C4-2B (cell line): ENCODE data around the gene NEGR1.

ENCODE experiments used
- H3K27ac ChIP-seq: fragments of 450-650 bp; 2 replicates; pipeline ENCODE4 v1.5.1; 2017
- CTCF ChIP-seq: fragments of 450-650 bp; conservative IDR thresholded peaks from 2 replicates; pipeline ENCODE4 v1.5.1; 2017; ENCODE audit warnings: mild to moderate bottlenecking
- ZFX ChIP-seq: fragments of 450-650 bp; IDR thresholded peaks from 2 replicates; pipeline ENCODE4 v1.6.1; 2017

Gene NEGR1

DNA sequence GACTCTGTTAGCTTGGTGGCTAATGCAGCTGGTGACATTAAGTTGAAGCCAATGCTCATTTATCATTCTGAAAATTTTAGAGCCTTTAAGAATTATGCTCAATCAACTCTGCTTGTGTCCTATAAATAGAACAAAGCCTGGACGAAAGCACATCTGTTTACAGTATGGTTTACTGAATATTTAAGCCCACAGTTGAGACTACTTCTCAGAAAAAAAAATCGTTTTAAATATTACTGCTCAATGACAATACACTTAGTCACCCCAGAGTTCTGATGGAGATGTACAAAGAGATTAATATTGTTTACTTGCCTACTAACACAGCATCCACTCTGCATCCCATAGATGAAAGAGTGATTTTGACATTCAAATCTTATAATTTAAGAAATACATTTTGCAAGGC, 79.6 kb downstream of the NEGR1 start:
- H3K27ac ChIP-seq, result no peak overlapping the region
- TF ChIP-seq ZFX (no peak), CTCF (no peak)

- H3K27ac ChIP-seq, result no peak overlapping the region
- TF ChIP-seq ZFX, result no peak
Observed at GRCh38 chr1:72197786-72198185, 84.6 kb downstream of the NEGR1 start.

DNA sequence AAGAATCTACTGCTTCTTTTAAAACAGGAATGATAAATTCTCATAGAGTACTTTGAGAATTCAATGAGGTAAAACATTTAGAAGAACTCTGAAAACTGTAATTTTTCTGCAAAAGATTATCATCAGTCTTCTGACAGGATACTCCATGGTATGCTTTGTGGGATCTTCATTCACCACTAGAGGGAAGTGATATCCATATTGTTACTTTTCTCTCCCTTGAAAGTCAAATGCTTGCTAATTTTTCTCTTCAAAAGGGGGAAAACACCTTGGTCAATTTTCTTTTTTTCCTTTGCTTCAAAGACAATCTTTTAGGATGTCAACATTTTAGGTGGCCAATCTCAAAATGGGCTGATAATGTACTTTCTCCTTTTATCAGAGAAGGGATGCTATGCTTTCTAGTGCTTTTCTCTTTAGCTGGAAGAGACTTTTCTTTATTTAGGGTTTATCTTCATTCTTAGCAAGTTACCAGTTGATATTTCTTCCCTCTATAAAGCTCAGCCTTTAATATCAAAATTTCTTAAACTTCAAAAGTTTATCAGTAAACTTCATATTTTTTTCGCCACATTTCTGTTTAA, 95.5 kb downstream of the NEGR1 start:
- TF ChIP-seq CTCF (peak; percentile 46), ZFX (no peak)
- H3K27ac ChIP-seq, result no peak overlapping the region

DNA sequence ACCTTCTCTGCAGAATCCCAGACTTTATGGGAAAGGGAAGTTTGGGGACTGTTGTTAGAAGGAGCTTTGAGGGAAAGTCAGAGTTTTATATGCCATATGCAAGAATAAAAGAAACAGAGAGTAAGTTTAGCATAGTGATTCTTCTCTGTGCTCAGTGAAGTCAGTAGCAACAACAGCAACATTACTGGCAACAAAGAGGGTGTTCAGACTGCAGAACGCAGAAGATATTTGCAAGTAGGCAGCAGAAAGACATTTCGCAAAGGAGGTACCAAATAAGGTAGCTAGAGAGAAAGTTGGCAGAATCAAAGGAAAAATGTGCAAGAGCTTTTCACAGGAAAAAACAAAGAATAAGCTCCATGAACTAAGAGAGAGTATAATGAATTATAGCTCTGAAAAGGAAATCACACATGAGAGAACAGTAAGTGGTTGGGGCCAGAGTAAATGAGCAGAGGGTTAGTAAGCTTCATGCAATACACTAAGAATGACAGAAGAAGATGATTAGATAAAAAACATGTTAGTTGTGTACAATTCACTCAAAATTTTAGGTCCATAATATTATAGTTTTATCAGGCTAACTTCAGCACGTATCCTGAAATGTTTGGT, 98.1 kb downstream of the NEGR1 start:
- H3K27ac ChIP-seq, result no peak overlapping the region
- no peak for TF ChIP-seq CTCF
- no peak for TF ChIP-seq ZFX

- TF ChIP-seq CTCF (no peak), ZFX (no peak)
- no peak overlapping the region for H3K27ac ChIP-seq
Observed at GRCh38 chr1:72182859-72183258, 99.5 kb downstream of the NEGR1 start.

- no peak overlapping the region for H3K27ac ChIP-seq
Observed at GRCh38 chr1:72178266-72178665, 104.1 kb downstream of the NEGR1 start.

DNA sequence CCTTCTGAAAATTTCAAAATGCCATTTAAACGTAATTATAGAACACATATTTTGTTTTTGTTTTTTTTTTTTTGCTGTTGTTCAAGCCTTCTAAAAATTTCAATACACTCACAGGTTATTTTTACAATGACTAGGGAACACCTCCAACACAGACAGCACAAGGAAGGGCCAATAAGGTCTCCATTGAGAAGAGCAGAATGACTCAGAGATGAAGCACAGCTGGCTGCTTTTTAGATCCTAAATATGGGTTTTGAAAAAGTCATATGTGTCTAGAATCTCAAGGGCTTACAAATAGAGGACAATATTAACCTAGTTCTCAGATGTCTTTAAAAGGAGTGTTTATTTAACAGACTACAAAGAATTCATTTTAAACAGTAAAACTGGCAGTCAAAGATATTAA, 104.6 kb downstream of the NEGR1 start:
- TF ChIP-seq CTCF, result no peak
- no peak for TF ChIP-seq ZFX
- H3K27ac ChIP-seq, result no peak overlapping the region

More at GRCh38 chr1:72178266-72178665, 104.1 kb downstream of the NEGR1 start:
- TF ChIP-seq CTCF (no peak), ZFX (no peak)

- no peak overlapping the region for H3K27ac ChIP-seq
- TF ChIP-seq CTCF, result no peak
- no peak for TF ChIP-seq ZFX
Observed at GRCh38 chr1:72170246-72170645, 112.1 kb downstream of the NEGR1 start.
